H1 (cell line): Measurements from ENCODE around the gene TTBK2. TPM values are rescaled to one million over a fixed set of nuclear protein-coding genes. Genes with fewer than 3 reads are reported as not detected.

Source experiments
- CTCF ChIA-PET: fragments of 300-600 bp; sonication (Branson Sonifier 250); formaldehyde crosslinking; loops from one replicate; lab custom pipeline; 2021; ENCODE audit not compliant: partially characterized antibody; lab: Charles Lee
- POLR2A ChIA-PET: fragments of 300-600 bp; sonication (Branson Sonifier 250); formaldehyde crosslinking; loops from one replicate; lab custom pipeline; 2021; ENCODE audit warnings: inconsistent platforms; ENCODE audit not compliant: partially characterized antibody; lab: Charles Lee
- DNase-seq, 2 experiments: peaks; one replicate each; pipeline versions ENCODE4 v3.0.0 to v3.0.0-alpha.2; 2010 to 2022; ENCODE audit warnings: low spot score in 2 of 2, low read depth in 1 of 2, mixed read lengths in 1 of 2
- FAIRE-seq: peaks from 2 replicates; lab custom pipeline; 2011; peaks lifted over from hg19 to GRCh38; lab: Jason Lieb, UNC
- H2AFZ ChIP-seq: 2 replicates; pipeline ENCODE4 v1.8.1; 2012; ENCODE audit warnings: low read length, inconsistent platforms
- H2AK5ac ChIP-seq: 2 replicates; pipeline ENCODE4 v1.6.1; 2013; ENCODE audit warnings: low read depth, low read length
- H2BK120ac ChIP-seq: replicated peaks from 2 replicates; pipeline ENCODE3; 2013; ENCODE audit warnings: low read depth, low read length, inconsistent platforms
- H2BK12ac ChIP-seq: 2 replicates; pipeline ENCODE4 v1.6.1; 2013; ENCODE audit warnings: low read depth, low read length
- H2BK15ac ChIP-seq: 2 replicates; pipeline ENCODE4 v1.6.1; 2013; ENCODE audit warnings: low read length
- H2BK20ac ChIP-seq: 2 replicates; pipeline ENCODE4 v1.6.1; 2013; ENCODE audit warnings: low read length
- H2BK5ac ChIP-seq: 2 replicates; pipeline ENCODE4 v1.6.1; 2013; ENCODE audit warnings: low read depth, low read length
- H3K14ac ChIP-seq: 2 replicates; pipeline ENCODE4 v1.6.1; 2013; ENCODE audit warnings: inconsistent platforms; ENCODE audit not compliant: insufficient read length
- H3K18ac ChIP-seq: 2 replicates; pipeline ENCODE4 v1.6.1; 2013; ENCODE audit warnings: low read length; ENCODE audit errors: extremely low read depth
- H3K23ac ChIP-seq: 2 replicates; pipeline ENCODE4 v1.6.1; 2013; ENCODE audit warnings: inconsistent platforms; ENCODE audit not compliant: insufficient read length
- H3K23me2 ChIP-seq: 2 replicates; pipeline ENCODE4 v1.6.1; 2013; ENCODE audit warnings: low read depth, low read length
- H3K27ac ChIP-seq: 2 replicates; pipeline ENCODE4 v1.6.1; 2011; ENCODE audit warnings: low read depth, low read length, inconsistent platforms
- H3K27me3 ChIP-seq, 4 experiments: replicated peaks in 1 of 4; 1 replicate in 1 of 4; 2 replicates in 3 of 4; pipeline versions ENCODE4 v1.6.1 to v1.8.1; 2011 to 2013; ENCODE audit warnings: low read length in 3 of 4, mild to moderate bottlenecking in 3 of 4, inconsistent platforms in 2 of 4, mixed read lengths in 2 of 4, moderate library complexity in 1 of 4; ENCODE audit not compliant: control insufficient read depth in 3 of 4, insufficient read depth in 3 of 4; ENCODE audit errors: extremely low read depth in 1 of 4
- H3K36me3 ChIP-seq, 4 experiments: 2 replicates each; pipeline versions ENCODE4 v1.6.1 to v1.8.1; 2011 to 2013; ENCODE audit warnings: mild to moderate bottlenecking in 4 of 4, low read length in 3 of 4, moderate library complexity in 2 of 4, control low read depth in 1 of 4, inconsistent platforms in 1 of 4; ENCODE audit not compliant: insufficient read depth in 4 of 4, control insufficient read depth in 2 of 4
- H3K4ac ChIP-seq: replicated peaks from 2 replicates; pipeline ENCODE3; 2013; ENCODE audit warnings: low read length, low read depth, mixed read lengths, inconsistent platforms; ENCODE audit not compliant: insufficient read length
- H3K4me1 ChIP-seq, 4 experiments: replicated peaks in 1 of 4; 1 replicate in 1 of 4; 2 replicates in 3 of 4; pipeline versions ENCODE4 v1.6.1 to v1.8.1; 2011 to 2013; ENCODE audit warnings: low read length in 3 of 4, inconsistent platforms in 2 of 4, mixed read lengths in 1 of 4; ENCODE audit not compliant: insufficient read depth in 4 of 4, control insufficient read depth in 3 of 4
- H3K4me2 ChIP-seq, 2 experiments: 2 replicates each; pipeline versions ENCODE4 v1.6.1 to v1.8.1; 2011 to 2013; ENCODE audit warnings: low read depth in 2 of 2, low read length in 2 of 2, control low read depth in 1 of 2, inconsistent platforms in 1 of 2, mild to moderate bottlenecking in 1 of 2; ENCODE audit not compliant: insufficient read depth in 1 of 2
- H3K4me3 ChIP-seq, 4 experiments: fragments of 200-600, 300-600 bp in 1 of 4; sonication (generic), shearing (Covaris generic), sonication (Bioruptor Twin) in 1 of 4; 2 replicates each; pipeline versions ENCODE4 v1.5.1 to v1.8.1; 2011 to 2016; ENCODE audit warnings: low read length in 4 of 4, low read depth in 3 of 4, control low read depth in 2 of 4, inconsistent platforms in 2 of 4, mild to moderate bottlenecking in 2 of 4, mixed read lengths in 1 of 4, moderate library complexity in 1 of 4; ENCODE audit not compliant: insufficient read depth in 2 of 4; ENCODE audit errors: extremely low read depth in 1 of 4
- H3K56ac ChIP-seq: replicated peaks from 2 replicates; pipeline ENCODE3; 2013; ENCODE audit warnings: low read depth, mild to moderate bottlenecking, mixed read lengths, low read length, inconsistent platforms; ENCODE audit not compliant: insufficient read length
- H3K79me1 ChIP-seq: 2 replicates; pipeline ENCODE4 v1.6.1; 2013; ENCODE audit warnings: low read depth, low read length, control low read depth
- H3K79me2 ChIP-seq, 2 experiments: 2 replicates each; pipeline versions ENCODE4 v1.6.1 to v1.8.1; 2012 to 2013; ENCODE audit warnings: low read length in 2 of 2, mild to moderate bottlenecking in 2 of 2, inconsistent platforms in 1 of 2; ENCODE audit not compliant: insufficient read depth in 2 of 2, control insufficient read depth in 1 of 2
- H3K9ac ChIP-seq, 4 experiments: replicated peaks in 1 of 4; 1 replicate in 1 of 4; 2 replicates in 3 of 4; pipeline versions ENCODE4 v1.6.1 to v1.8.1; 2011 to 2013; ENCODE audit warnings: low read depth in 3 of 4, low read length in 3 of 4, control low read depth in 2 of 4, mild to moderate bottlenecking in 2 of 4, moderate library complexity in 2 of 4, inconsistent platforms in 1 of 4; ENCODE audit errors: extremely low read depth in 1 of 4
- H3K9me3 ChIP-seq, 2 experiments: 2 replicates each; pipeline versions ENCODE4 v1.6.1 to v1.8.1; 2012 to 2013; ENCODE audit warnings: mild to moderate bottlenecking in 2 of 2, moderate library complexity in 2 of 2, control low read depth in 1 of 2, inconsistent platforms in 1 of 2, low read depth in 1 of 2, low read length in 1 of 2, mixed read lengths in 1 of 2; ENCODE audit not compliant: insufficient read depth in 2 of 2
- H4K20me1 ChIP-seq, 2 experiments: replicated peaks in 1 of 2; 2 replicates each; pipeline versions ENCODE3 to v1.8.1; 2011 to 2013; ENCODE audit warnings: inconsistent platforms in 2 of 2, low read length in 2 of 2, mild to moderate bottlenecking in 1 of 2; ENCODE audit not compliant: insufficient read depth in 2 of 2, control insufficient read depth in 1 of 2
- H4K5ac ChIP-seq: 2 replicates; pipeline ENCODE4 v1.6.1; 2013; ENCODE audit warnings: low read length, low read depth, mixed read lengths, inconsistent platforms; ENCODE audit not compliant: insufficient read length
- H4K8ac ChIP-seq: 2 replicates; pipeline ENCODE4 v1.8.0; 2013; ENCODE audit warnings: mild to moderate bottlenecking, moderate library complexity, low read length, inconsistent platforms; ENCODE audit not compliant: insufficient read depth; ENCODE audit errors: extremely low read depth
- H4K91ac ChIP-seq: replicated peaks from 2 replicates; pipeline ENCODE3; 2013; ENCODE audit warnings: low read length, mixed read lengths, inconsistent platforms; ENCODE audit not compliant: insufficient read length
- POU5F1 ChIP-seq: IDR thresholded peaks from 2 replicates; pipeline ENCODE4 v1.6.1; 2011; ENCODE audit warnings: low read depth, mild to moderate bottlenecking, low read length, moderate library complexity
- SRF ChIP-seq: IDR thresholded peaks from 2 replicates; pipeline ENCODE4 v1.6.1; 2011; ENCODE audit warnings: mild to moderate bottlenecking, low read depth, low read length, moderate library complexity
- TBP ChIP-seq: IDR thresholded peaks from 2 replicates; pipeline ENCODE4 v1.6.1; 2011; ENCODE audit warnings: low read depth, low read length, improper control_type of control experiment
- WGBS, 2 experiments: shearing (Covaris generic) in 1 of 2; methylation state at CpG; one replicate each; pipeline versions ENCODE4 v1.1.6 to v1.1.7; 2013 to 2015; ENCODE audit warnings: low lambda C conversion rate in 2 of 2, mixed read lengths in 2 of 2, inconsistent platforms in 1 of 2, low coverage in 1 of 2, missing lambda C conversion rate in 1 of 2; ENCODE audit not compliant: insufficient replicate concordance in 2 of 2, insufficient coverage in 1 of 2, insufficient read length in 1 of 2; ENCODE audit errors: extremely low coverage in 1 of 2, missing lambda C conversion rate in 1 of 2; 5-methylcytosine and 5-hydroxymethylcytosine counted together
- polyA plus RNA-seq, 7 experiments: library from polyadenylated mRNA; depleted of rRNA in 3 of 7; stranded (reverse) in 5 of 7; unstranded in 2 of 7; fragments of >200 nt in 5 of 7; fragments of 200-250 nt in 2 of 7; gene quantifications; 1 replicate in 5 of 7; 2 replicates in 1 of 7; 4 replicates in 1 of 7; pipeline versions ENCODE4 v1.2.1 to v1.2.3, GENCODE V29; 2011 to 2013; ENCODE audit warnings: missing spikeins in 2 of 7, mixed read lengths in 2 of 7
- total RNA-seq: library from RNA; stranded (reverse); fragmentation: NEBNext Ultra II Directional; extraction: Animal tissue kit (Norgen Biotek cat#: 25700); gene quantifications from 2 replicates; pipeline ENCODE4 v1.2.1, GENCODE V29; 2021

The TTBK2 gene
- total and polyA plus RNA-seq, 2 of the 8 experiments (the other 6 are each of a cell fraction or from before 2014, with no cell fraction given): 2.7 to 18.2 TPM

GRCh38 chr15:42760759-42761158, 159.8 kb downstream of the TTBK2 start:
- no peak for TF ChIP-seq TBP
- TF ChIP-seq POU5F1: no peak
- no peak for TF ChIP-seq SRF
- no peak overlapping the region for H2BK20ac ChIP-seq
- H3K27me3 ChIP-seq: no peaks in the 10 kb centered on the region
- H3K79me2 ChIP-seq: 0 out of 4 replicates have a peak, but pooled peaks cover 0 to 3% of the 10 kb centered on the region in 2 experiments
- H3K36me3 ChIP-seq: no peaks in the 10 kb centered on the region
- H3K4me1 ChIP-seq: peaks cover 0 to 8% (median under 1%) of the 10 kb centered on the region in 4 experiments; a peak in 6 of 7 replicates
- no peak overlapping the region for H3K23ac ChIP-seq
- H3K4me3 ChIP-seq: no peak overlapping the region
- peaks cover 3% of the 10 kb centered on the region; the same call in 1 of the 2 replicates for H3K79me1 ChIP-seq
- H3K23me2 ChIP-seq: no peaks in the 10 kb centered on the region
- H4K20me1 ChIP-seq: peaks cover 0 to 7% of the 10 kb centered on the region in 2 experiments
- no peak overlapping the region for H4K91ac ChIP-seq
- FAIRE-seq (no peak), DNase-seq (no peak)
- no peak overlapping the region for H2BK120ac ChIP-seq
- H4K5ac ChIP-seq: no peak overlapping the region
- WGBS, 2 experiments: 92% methylated on average over 1 of the region's 1 CpG; no CpG with 5 or more reads in 1 of the 2 experiments
- no peak overlapping the region for H3K9ac ChIP-seq
- H2AK5ac ChIP-seq: no peak overlapping the region
- H3K4ac ChIP-seq: no peak overlapping the region
- no peak overlapping the region for H2BK12ac ChIP-seq
- H3K56ac ChIP-seq: no peak overlapping the region
- no peak overlapping the region for H4K8ac ChIP-seq
- no peak overlapping the region for H3K14ac ChIP-seq
- H3K18ac ChIP-seq: no peak overlapping the region
- no peak overlapping the region for H2BK5ac ChIP-seq
- no peak overlapping the region for H2BK15ac ChIP-seq
- H3K4me2 ChIP-seq: no peak overlapping the region
- H2AFZ ChIP-seq: no peak overlapping the region
- CTCF ChIA-PET: no interaction called here
- H3K27ac ChIP-seq: no peak overlapping the region
- POLR2A ChIA-PET: no interaction called here
- peaks cover 0 to 4% of the 10 kb centered on the region in 2 experiments; a peak in 1 of 4 replicates for H3K9me3 ChIP-seq
